Measurements from ENCODE around the gene IVL.

IVL gene

GRCh38 chr1:152912471-152912870 lies 4.1 kb downstream of the IVL start:
- H3K9me3 Mint-ChIP-seq: no peaks in the 10 kb centered on the region
- peaks cover 16% of the 10 kb centered on the region for H3K27me3 Mint-ChIP-seq (ENCODE audit: low read depth)
- no peak overlapping the region for H3K27ac Mint-ChIP-seq
- no peak overlapping the region for H3K4me3 Mint-ChIP-seq
- H3K36me3 Mint-ChIP-seq (ENCODE audit: low read depth): no peaks in the 10 kb centered on the region
- H3K4me1 Mint-ChIP-seq (ENCODE audit: low read depth): no peaks in the 10 kb centered on the region

GRCh38 chr1:152912900-152913299 lies 4.6 kb downstream of the IVL start:
- Mint-ChIP-seq H3K4me3 (no peak overlapping the region), H3K4me1 (ENCODE audit: low read depth) (no peaks in the 10 kb centered on the region), H3K9me3 (no peaks in the 10 kb centered on the region), H3K27me3 (ENCODE audit: low read depth) (peaks cover 16% of the 10 kb centered on the region), H3K36me3 (ENCODE audit: low read depth) (no peaks in the 10 kb centered on the region), H3K27ac (no peak overlapping the region)

- Mint-ChIP-seq H3K36me3 (ENCODE audit: low read depth) (no peaks in the 10 kb centered on the region), H3K9me3 (no peaks in the 10 kb centered on the region), H3K27ac (no peak overlapping the region), H3K4me3 (no peak overlapping the region), H3K4me1 (ENCODE audit: low read depth) (no peaks in the 10 kb centered on the region), H3K27me3 (ENCODE audit: low read depth) (peaks cover 20% of the 10 kb centered on the region)
Observed at GRCh38 chr1:152917794-152918193, 9.4 kb downstream of the IVL start.

GRCh38 chr1:152919071-152919470 lies 10.7 kb downstream of the IVL start:
- Mint-ChIP-seq H3K4me3 (no peak overlapping the region), H3K27me3 (ENCODE audit: low read depth) (peaks cover 18% of the 10 kb centered on the region), H3K9me3 (no peaks in the 10 kb centered on the region), H3K4me1 (ENCODE audit: low read depth) (no peaks in the 10 kb centered on the region), H3K36me3 (ENCODE audit: low read depth) (no peaks in the 10 kb centered on the region), H3K27ac (no peak overlapping the region)

GRCh38 chr1:152924191-152924590 lies 15.8 kb downstream of the IVL start:
- Mint-ChIP-seq H3K4me1 (ENCODE audit: low read depth) (no peaks in the 10 kb centered on the region), H3K36me3 (ENCODE audit: low read depth) (no peaks in the 10 kb centered on the region), H3K27ac (no peak overlapping the region), H3K9me3 (no peaks in the 10 kb centered on the region), H3K4me3 (no peak overlapping the region), H3K27me3 (ENCODE audit: low read depth) (peaks cover 5% of the 10 kb centered on the region)

- Mint-ChIP-seq H3K4me3 (no peak overlapping the region), H3K4me1 (ENCODE audit: low read depth) (no peaks in the 10 kb centered on the region), H3K27me3 (ENCODE audit: low read depth) (peaks cover 5% of the 10 kb centered on the region), H3K36me3 (ENCODE audit: low read depth) (no peaks in the 10 kb centered on the region), H3K9me3 (no peaks in the 10 kb centered on the region), H3K27ac (no peak overlapping the region)
Observed at GRCh38 chr1:152926091-152926490, 17.7 kb downstream of the IVL start.

GRCh38 chr1:152928671-152929070 lies 20.3 kb downstream of the IVL start:
- Mint-ChIP-seq H3K36me3 (ENCODE audit: low read depth) (no peaks in the 10 kb centered on the region), H3K27me3 (ENCODE audit: low read depth) (no peaks in the 10 kb centered on the region), H3K9me3 (no peaks in the 10 kb centered on the region), H3K4me3 (no peak overlapping the region), H3K27ac (no peak overlapping the region), H3K4me1 (ENCODE audit: low read depth) (no peaks in the 10 kb centered on the region)

- no peak overlapping the region for H3K4me3 Mint-ChIP-seq
- H3K9me3 Mint-ChIP-seq: no peaks in the 10 kb centered on the region
Observed at GRCh38 chr1:152932170-152932811, 23.9 kb downstream of the IVL start.

GRCh38 chr1:152933196-152933595 lies 24.9 kb downstream of the IVL start:
- Mint-ChIP-seq H3K27me3 (ENCODE audit: low read depth) (no peaks in the 10 kb centered on the region), H3K9me3 (no peaks in the 10 kb centered on the region), H3K27ac (no peak overlapping the region), H3K4me1 (ENCODE audit: low read depth) (no peaks in the 10 kb centered on the region), H3K36me3 (ENCODE audit: low read depth) (no peaks in the 10 kb centered on the region), H3K4me3 (no peak overlapping the region)

More at GRCh38 chr1:152932170-152932811, 23.9 kb downstream of the IVL start:
- Mint-ChIP-seq H3K4me1 (ENCODE audit: low read depth) (no peaks in the 10 kb centered on the region), H3K36me3 (ENCODE audit: low read depth) (no peaks in the 10 kb centered on the region), H3K27me3 (ENCODE audit: low read depth) (no peaks in the 10 kb centered on the region), H3K27ac (no peak overlapping the region)

GRCh38 chr1:152940614-152941013 lies 32.3 kb downstream of the IVL start:
- H3K27ac Mint-ChIP-seq: no peak overlapping the region
- H3K36me3 Mint-ChIP-seq (ENCODE audit: low read depth): no peaks in the 10 kb centered on the region
- no peaks in the 10 kb centered on the region for H3K4me1 Mint-ChIP-seq (ENCODE audit: low read depth)
- no peak overlapping the region for H3K4me3 Mint-ChIP-seq
- no peaks in the 10 kb centered on the region for H3K27me3 Mint-ChIP-seq (ENCODE audit: low read depth)
- no peaks in the 10 kb centered on the region for H3K9me3 Mint-ChIP-seq

GRCh38 chr1:152941037-152941711 lies 32.8 kb downstream of the IVL start:
- H3K27me3 Mint-ChIP-seq (ENCODE audit: low read depth): no peaks in the 10 kb centered on the region
- H3K36me3 Mint-ChIP-seq (ENCODE audit: low read depth): no peaks in the 10 kb centered on the region
- no peaks in the 10 kb centered on the region for H3K4me1 Mint-ChIP-seq (ENCODE audit: low read depth)
- no peak overlapping the region for H3K4me3 Mint-ChIP-seq
- H3K27ac Mint-ChIP-seq: no peak overlapping the region
- no peaks in the 10 kb centered on the region for H3K9me3 Mint-ChIP-seq

- no peaks in the 10 kb centered on the region for H3K4me1 Mint-ChIP-seq (ENCODE audit: low read depth)
- no peak overlapping the region for H3K27ac Mint-ChIP-seq
Observed at GRCh38 chr1:152942161-152942560, 33.8 kb downstream of the IVL start.

GRCh38 chr1:152946248-152946647 lies 37.9 kb downstream of the IVL start:
- Mint-ChIP-seq H3K4me1 (ENCODE audit: low read depth) (no peaks in the 10 kb centered on the region), H3K36me3 (ENCODE audit: low read depth) (no peaks in the 10 kb centered on the region), H3K27me3 (ENCODE audit: low read depth) (no peaks in the 10 kb centered on the region)

More at GRCh38 chr1:152942161-152942560, 33.8 kb downstream of the IVL start:
- no peaks in the 10 kb centered on the region for H3K36me3 Mint-ChIP-seq (ENCODE audit: low read depth)
- no peaks in the 10 kb centered on the region for H3K9me3 Mint-ChIP-seq
- no peaks in the 10 kb centered on the region for H3K27me3 Mint-ChIP-seq (ENCODE audit: low read depth)
- H3K4me3 Mint-ChIP-seq: no peak overlapping the region

GRCh38 chr1:152946651-152947256 lies 38.4 kb downstream of the IVL start, which contains the start of gene SPRR5:
Gene SPRR5, plus strand, starts transcription at chr1:152947206. Its CDS starts 1,349 bp downstream, at chr1:152948555.
- H3K36me3 Mint-ChIP-seq (ENCODE audit: low read depth): no peaks in the 10 kb centered on the region
- H3K9me3 Mint-ChIP-seq: no peaks in the 10 kb centered on the region
- no peaks in the 10 kb centered on the region for H3K27me3 Mint-ChIP-seq (ENCODE audit: low read depth)
- no peak within 1 kb of the TSS for H3K27ac Mint-ChIP-seq
- H3K4me3 Mint-ChIP-seq: no peak within 1 kb of the TSS
- H3K4me1 Mint-ChIP-seq (ENCODE audit: low read depth): no peaks in the 10 kb centered on the region

More at GRCh38 chr1:152946248-152946647, 37.9 kb downstream of the IVL start:
- Mint-ChIP-seq H3K27ac (no peak overlapping the region), H3K9me3 (no peaks in the 10 kb centered on the region), H3K4me3 (no peak overlapping the region)

- Mint-ChIP-seq H3K27ac (no peak overlapping the region), H3K4me1 (ENCODE audit: low read depth) (no peaks in the 10 kb centered on the region), H3K9me3 (no peaks in the 10 kb centered on the region), H3K36me3 (ENCODE audit: low read depth) (no peaks in the 10 kb centered on the region), H3K4me3 (no peak overlapping the region), H3K27me3 (ENCODE audit: low read depth) (no peaks in the 10 kb centered on the region)
Observed at GRCh38 chr1:152951711-152952110, 43.4 kb downstream of the IVL start.

Data from T-helper 1 cell treated with Interleukin-12 subunit alpha and Interleukin-12 subunit beta and Interleukin-4 antibody, amounts not matched to agents 30 μg/mL and 1 μg/mL, for 36 hours (primary cell).